DND-41 (cell line): ENCODE measurements around the gene TMEM121B.

Experiments used
- CTCF ChIP-seq: IDR thresholded peaks from 2 replicates; pipeline ENCODE4 v1.5.1; 2012; ENCODE audit warnings: borderline replicate concordance, low read length, moderate library complexity, mild to moderate bottlenecking; ENCODE audit not compliant: poor library complexity, severe bottlenecking; ENCODE audit errors: extremely low read depth
- EZH2 ChIP-seq: IDR thresholded peaks from 3 replicates; pipeline ENCODE4 v1.6.1; 2012; ENCODE audit warnings: borderline replicate concordance, low read depth, mild to moderate bottlenecking, moderate library complexity, low read length, inconsistent platforms; ENCODE audit not compliant: severe bottlenecking

- no peak for TF ChIP-seq CTCF
- no peak for TF ChIP-seq EZH2
Measured at GRCh38 chr22:17116572-17117330, 4.4 kb downstream of the TMEM121B start.
